B cell (primary cell): ENCODE measurements around the gene RHOD. TPM values are rescaled to one million over a fixed set of nuclear protein-coding genes. Genes with fewer than 3 reads are reported as not detected.

Experiments used
- ATAC-seq: fragments of 200-7000 bp; cut with Tn5 transposase; one replicate; pipeline ENCODE4 v1.10.0; 2021; ENCODE audit warnings: low read depth, mild to moderate bottlenecking, moderate number of reproducible peaks, moderate library complexity
- CTCF ChIA-PET: fragments of 350-600 bp; sonication (Branson Sonifier 250); formaldehyde crosslinking; loops from one replicate; lab custom pipeline; 2021; ENCODE audit warnings: antibody characterized with exemption, inconsistent platforms; lab: Charles Lee
- POLR2A ChIA-PET: fragments of 350-600 bp; sonication (Branson Sonifier 250); formaldehyde crosslinking; loops from one replicate; lab custom pipeline; 2021; ENCODE audit warnings: antibody characterized with exemption; lab: Charles Lee
- DNase-seq: peaks from one replicate; pipeline ENCODE4 v3.0.0; 2013
- H2AFZ ChIP-seq: 2 replicates; pipeline ENCODE4 v1.6.1; 2012; ENCODE audit warnings: mild to moderate bottlenecking, low read depth, low read length; ENCODE audit not compliant: insufficient read depth, poor library complexity, severe bottlenecking
- H3K27ac ChIP-seq, 2 donors: 1 replicate in 1 of 2; 2 replicates in 1 of 2; pipeline ENCODE4 v1.5.1; 2012 to 2013; ENCODE audit warnings: low read length in 2 of 2, mild to moderate bottlenecking in 2 of 2, moderate library complexity in 1 of 2
- H3K27me3 ChIP-seq, 4 experiments: fragments of 200-600 bp in 1 of 4; sonication (generic) in 1 of 4; replicated peaks in 1 of 4; 1 replicate in 2 of 4; 2 replicates in 2 of 4; pipeline versions ENCODE4 v1.6.1 to v1.7.0; 2013 to 2016; ENCODE audit warnings: low read length in 3 of 4, mild to moderate bottlenecking in 2 of 4, mixed read lengths in 1 of 4, moderate library complexity in 1 of 4; ENCODE audit not compliant: insufficient read depth in 4 of 4, control insufficient read depth in 3 of 4; ENCODE audit errors: control extremely low read depth in 1 of 4
- H3K36me3 ChIP-seq, 2 experiments: replicated peaks in 1 of 2; 1 replicate in 1 of 2; 2 replicates in 1 of 2; pipeline versions ENCODE4 v1.6.1 to v1.7.1; 2013; ENCODE audit warnings: low read length in 1 of 2; ENCODE audit not compliant: insufficient read depth in 2 of 2, control insufficient read depth in 1 of 2; ENCODE audit errors: control extremely low read depth in 1 of 2, extremely low read depth in 1 of 2
- H3K4me1 ChIP-seq, 2 donors: fragments of 200-600 bp in 1 of 2; sonication (generic) in 1 of 2; 1 replicate in 1 of 2; 2 replicates in 1 of 2; pipeline versions ENCODE4 v1.5.1 to v1.6.1; 2013 to 2017; ENCODE audit warnings: low read length in 2 of 2; ENCODE audit not compliant: control insufficient read depth in 2 of 2, insufficient read depth in 2 of 2
- H3K4me2 ChIP-seq: replicated peaks from 2 replicates; pipeline ENCODE3; 2012; ENCODE audit warnings: mild to moderate bottlenecking, low read depth, low read length; ENCODE audit not compliant: poor library complexity, severe bottlenecking
- H3K4me3 ChIP-seq, 5 experiments: fragments of 200-600 bp in 1 of 5; sonication (generic) in 1 of 5; 1 replicate in 3 of 5; 2 replicates in 2 of 5; pipeline versions ENCODE4 v1.5.1 to v1.7.0; 2011 to 2016; ENCODE audit warnings: low read length in 4 of 5, mild to moderate bottlenecking in 4 of 5, low read depth in 2 of 5, control low read depth in 1 of 5, moderate library complexity in 1 of 5; ENCODE audit not compliant: insufficient read depth in 1 of 5; ENCODE audit errors: control extremely low read depth in 1 of 5, extremely low read depth in 1 of 5
- H3K79me2 ChIP-seq: fragments of 200-600 bp; sonication (generic); one replicate; pipeline ENCODE4 v1.6.0; 2016; ENCODE audit warnings: low read length; ENCODE audit not compliant: control insufficient read depth, insufficient read depth
- H3K9ac ChIP-seq: fragments of 200-600 bp; sonication (generic); 2 replicates; pipeline ENCODE4 v1.6.1; 2017; ENCODE audit warnings: mild to moderate bottlenecking, low read length, moderate library complexity
- H3K9me3 ChIP-seq, 3 donors: one replicate each; pipeline versions ENCODE4 v1.6.1 to v1.7.1; 2013; ENCODE audit warnings: low read length in 2 of 3; ENCODE audit not compliant: control insufficient read depth in 2 of 3, insufficient read depth in 1 of 3; ENCODE audit errors: control extremely low read depth in 1 of 3
- H4K20me1 ChIP-seq: 2 replicates; pipeline ENCODE4 v1.6.0; 2012; ENCODE audit warnings: mild to moderate bottlenecking, low read length; ENCODE audit not compliant: insufficient read depth, control insufficient read depth, poor library complexity, severe bottlenecking
- H3K27ac Mint-ChIP-seq: one replicate; pipeline ENCODE4 v1.8.0; 2021; ENCODE audit warnings: mixed read lengths
- H3K27me3 Mint-ChIP-seq: one replicate; pipeline ENCODE4 v1.8.0; 2021; ENCODE audit warnings: mixed read lengths
- H3K4me1 Mint-ChIP-seq: one replicate; pipeline ENCODE4 v1.8.0; 2021; ENCODE audit warnings: mixed read lengths
- H3K4me3 Mint-ChIP-seq: one replicate; pipeline ENCODE4 v1.8.0; 2021; ENCODE audit warnings: mixed read lengths
- H3K9me3 Mint-ChIP-seq: one replicate; pipeline ENCODE4 v1.8.0; 2022; ENCODE audit warnings: mixed read lengths; ENCODE audit not compliant: insufficient read depth
- EZH2 ChIP-seq: IDR thresholded peaks from 2 replicates; pipeline ENCODE4 v1.6.1; 2012; ENCODE audit warnings: borderline replicate concordance, low read depth, mild to moderate bottlenecking, moderate library complexity, low read length; ENCODE audit not compliant: insufficient read depth, poor library complexity, severe bottlenecking
- WGBS: methylation state at CpG from one replicate; pipeline ENCODE4 v1.1.5; 2013; ENCODE audit warnings: missing lambda C conversion rate; ENCODE audit not compliant: insufficient coverage; 5-methylcytosine and 5-hydroxymethylcytosine counted together
- intact Hi-C: fragments of 100-400 bp; cut with micrococcal nuclease; formaldehyde crosslinking; loops from one replicate; pipeline ENCODE4 v1.10.0; 2022
- polyA plus RNA-seq: library from polyadenylated mRNA; depleted of rRNA; stranded (reverse); fragments of >200 nt; gene quantifications from 2 replicates; pipeline ENCODE4 v1.2.3, GENCODE V29; 2012
- total RNA-seq, 2 donors: library from RNA; stranded (reverse); fragments of 120-200 nt in 1 of 2; gene quantifications; 1 replicate in 1 of 2; 2 replicates in 1 of 2; pipeline versions ENCODE4 v1.2.3 to v1.2.4, GENCODE V29; 2013 to 2022
- TF ChIP-seq, protein P1 (sequence below): fragments of 200-600 bp; IDR thresholded peaks from one replicate; pipeline ENCODE4 v1.8.0; 2022; ENCODE audit warnings: antibody characterized with exemption, mild to moderate bottlenecking

Gene RHOD
- total and polyA plus RNA-seq, 2 donors (not counting 1 experiment from before 2014, with no cell fraction given): 0.42 to 0.48 TPM

DNA sequence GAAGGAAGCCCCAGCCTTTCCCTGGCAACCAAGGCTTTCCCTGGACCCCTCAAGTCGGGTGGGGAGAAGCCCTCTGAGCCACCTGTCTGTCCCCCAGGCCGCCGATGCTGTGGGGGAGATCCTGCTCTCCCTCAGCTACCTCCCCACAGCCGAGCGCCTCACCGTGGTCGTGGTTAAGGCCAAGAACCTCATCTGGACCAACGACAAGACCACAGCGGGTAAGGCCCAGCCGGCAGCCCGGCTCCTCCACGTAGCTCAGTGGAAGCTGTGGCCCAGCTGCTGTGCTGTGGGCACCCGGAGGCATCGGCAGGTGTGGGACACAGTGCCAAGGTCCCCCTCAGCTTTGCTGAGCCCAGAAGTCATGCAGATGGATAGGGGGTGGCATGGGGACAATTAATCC lies 12.2 kb upstream of the RHOD start:
- intact Hi-C loops: no loop called here
- H3K9me3 ChIP-seq: no peaks in the 10 kb centered on the region
- H3K27me3 ChIP-seq: peaks cover 0 to 48% (median 8%) of the 10 kb centered on the region in 4 experiments
- H3K4me1 Mint-ChIP-seq: peaks cover 16% of the 10 kb centered on the region
- no peak overlapping the region for H3K27ac Mint-ChIP-seq
- ATAC-seq (no peak), DNase-seq (no peak)
- no peak overlapping the region for H3K27ac ChIP-seq
- no peak overlapping the region for H2AFZ ChIP-seq
- WGBS: 37% methylated on average over 14 of the region's 14 CpGs
- H3K4me3 Mint-ChIP-seq: no peak overlapping the region
- no peak overlapping the region for H3K4me2 ChIP-seq
- H3K9ac ChIP-seq: no peak overlapping the region
- H3K4me3 ChIP-seq: no peak overlapping the region
- no peaks in the 10 kb centered on the region for H3K9me3 Mint-ChIP-seq
- no peaks in the 10 kb centered on the region for H3K36me3 ChIP-seq
- H3K79me2 ChIP-seq: no peaks in the 10 kb centered on the region
- peaks cover 0 to 8% of the 10 kb centered on the region in 2 donors for H3K4me1 ChIP-seq
- H4K20me1 ChIP-seq: no peaks in the 10 kb centered on the region
- ChIA-PET CTCF (interaction anchor here (0.6 kb wide), 1 partner anchor 295 kb away, joined by 3 read pairs; no protein-coding TSS in a partner anchor), POLR2A (no interaction called here)
- H3K27me3 Mint-ChIP-seq: peaks cover 45% of the 10 kb centered on the region
- TF ChIP-seq, protein P1, sequence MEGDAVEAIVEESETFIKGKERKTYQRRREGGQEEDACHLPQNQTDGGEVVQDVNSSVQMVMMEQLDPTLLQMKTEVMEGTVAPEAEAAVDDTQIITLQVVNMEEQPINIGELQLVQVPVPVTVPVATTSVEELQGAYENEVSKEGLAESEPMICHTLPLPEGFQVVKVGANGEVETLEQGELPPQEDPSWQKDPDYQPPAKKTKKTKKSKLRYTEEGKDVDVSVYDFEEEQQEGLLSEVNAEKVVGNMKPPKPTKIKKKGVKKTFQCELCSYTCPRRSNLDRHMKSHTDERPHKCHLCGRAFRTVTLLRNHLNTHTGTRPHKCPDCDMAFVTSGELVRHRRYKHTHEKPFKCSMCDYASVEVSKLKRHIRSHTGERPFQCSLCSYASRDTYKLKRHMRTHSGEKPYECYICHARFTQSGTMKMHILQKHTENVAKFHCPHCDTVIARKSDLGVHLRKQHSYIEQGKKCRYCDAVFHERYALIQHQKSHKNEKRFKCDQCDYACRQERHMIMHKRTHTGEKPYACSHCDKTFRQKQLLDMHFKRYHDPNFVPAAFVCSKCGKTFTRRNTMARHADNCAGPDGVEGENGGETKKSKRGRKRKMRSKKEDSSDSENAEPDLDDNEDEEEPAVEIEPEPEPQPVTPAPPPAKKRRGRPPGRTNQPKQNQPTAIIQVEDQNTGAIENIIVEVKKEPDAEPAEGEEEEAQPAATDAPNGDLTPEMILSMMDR: no peak
- no peak for TF ChIP-seq EZH2

DNA sequence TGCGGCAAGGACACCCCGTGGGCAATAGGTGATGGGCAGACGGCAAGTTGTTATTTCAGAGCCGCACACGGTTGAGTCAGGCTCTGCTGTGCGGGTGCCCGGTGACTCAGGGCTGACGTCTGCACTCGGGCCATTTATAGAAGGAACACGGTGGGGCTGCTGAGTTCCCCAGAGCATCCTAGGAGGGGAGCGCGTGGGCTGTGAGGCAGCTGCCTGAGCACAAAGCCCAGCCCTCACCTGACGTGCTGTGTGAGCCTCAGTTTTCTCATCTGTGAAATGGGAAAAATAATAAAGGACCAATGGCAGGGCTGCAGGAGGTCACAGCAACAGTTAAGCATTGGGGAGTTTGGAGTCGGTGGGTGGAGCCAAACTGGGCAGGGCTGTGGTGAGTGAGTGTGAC lies 11.3 kb upstream of the RHOD start:
- Mint-ChIP-seq H3K9me3 (no peaks in the 10 kb centered on the region), H3K27me3 (peaks cover 37% of the 10 kb centered on the region), H3K4me1 (peaks cover 16% of the 10 kb centered on the region), H3K27ac (no peak overlapping the region), H3K4me3 (no peak overlapping the region)
- Histone ChIP-seq H3K27me3 (peaks cover 0 to 46% (median 8%) of the 10 kb centered on the region in 4 experiments), H3K4me1 (peaks cover 0 to 8% of the 10 kb centered on the region in 2 donors), H2AFZ (no peak overlapping the region), H3K4me3 (no peak overlapping the region), H3K4me2 (no peak overlapping the region), H3K9ac (no peak overlapping the region), H3K27ac (no peak overlapping the region), H3K36me3 (no peaks in the 10 kb centered on the region), H4K20me1 (no peaks in the 10 kb centered on the region), H3K9me3 (no peaks in the 10 kb centered on the region), H3K79me2 (no peaks in the 10 kb centered on the region)
- ChIA-PET CTCF (no interaction called here), POLR2A (no interaction called here)
- ATAC-seq (peak; percentile 66), DNase-seq (no peak)
- WGBS: 62% methylated on average over 14 of the region's 14 CpGs
- no peak for TF ChIP-seq EZH2
- TF ChIP-seq, protein P1: no peak
- intact Hi-C loops: no loop called here
